ENCODE measurements around the gene MSMB. TPM values are rescaled to one million over a fixed set of nuclear protein-coding genes. Genes with fewer than 3 reads are reported as not detected.

Gene MSMB
- polyA plus RNA-seq, 1 of the 3 experiments (the other 2 are of a cell fraction), result not detected

- TF ChIP-seq PBX3 (IDR thresholded peaks at IDR 0.05) (no peak), SIN3A (IDR thresholded peaks at IDR 0.05; ENCODE audit: borderline replicate concordance, low read depth, low read length) (no peak)
These were observed 20.0 kb downstream of the MSMB start (continued) for GRCh38 chr10:46026106-46026505.

- peaks cover 26% of the 10 kb centered on the region for H4K20me1 ChIP-seq (ENCODE audit: insufficient read depth)
- CTCF ChIA-PET, result no interaction called here
These were observed 20.7 kb downstream of the MSMB start for GRCh38 chr10:46025406-46025805.

More at GRCh38 chr10:46025406-46025805, 20.7 kb downstream of the MSMB start:
- POLR2A ChIA-PET, result no interaction called here
- no peak overlapping the region; a peak in 1 of 4 replicates for H3K27ac ChIP-seq (ENCODE audit: low read depth in 2 of 2, low read length in 1 of 2)
- DNase-seq, result no peak
- no peak overlapping the region for H3K4me2 ChIP-seq
- H3K36me3 ChIP-seq (replicated peaks in 1 of 2; ENCODE audit: control insufficient read depth in 1 of 2, insufficient read depth in 2 of 2, low read length in 1 of 2), result peaks cover 0 to 5% of the 10 kb centered on the region in 2 experiments
- H3K9me3 ChIP-seq, result no peaks in the 10 kb centered on the region
- H3K4me3 ChIP-seq (ENCODE audit: low read depth in 2 of 2, low read length in 1 of 2), result no peak overlapping the region
- H3K9me2 ChIP-seq, result no peaks in the 10 kb centered on the region
- 94% methylated on average over 2 of the region's 2 CpGs for WGBS (ENCODE audit: low lambda C conversion rate)
- H3K79me2 ChIP-seq (ENCODE audit: insufficient read depth), result peaks cover 93% of the 10 kb centered on the region
- H3F3A ChIP-seq (replicated peaks; ENCODE audit: insufficient read depth), result peaks cover 22% of the 10 kb centered on the region
- H3K4me1 ChIP-seq (ENCODE audit: control insufficient read depth in 1 of 2, insufficient read depth in 2 of 2, low read depth in 1 of 2, low read length in 1 of 2), result peaks cover 0 to 18% of the 10 kb centered on the region in 2 experiments; a peak in 2 of 4 replicates
- no peak overlapping the region for H2AFZ ChIP-seq (ENCODE audit: low read depth)
- TF ChIP-seq TCF12 (IDR thresholded peaks at IDR 0.05) (no peak), RAD21 (IDR thresholded peaks at IDR 0.05; ENCODE audit: low read length) (no peak), ZBTB33 (IDR thresholded peaks at IDR 0.05; ENCODE audit: borderline replicate concordance, low read depth) (no peak), ELF1 (IDR thresholded peaks at IDR 0.05) (no peak), GABPA (IDR thresholded peaks at IDR 0.05; ENCODE audit: low read depth) (no peak), YY1 (IDR thresholded peaks at IDR 0.05; ENCODE audit: low read depth) (no peak), FOXM1 (IDR thresholded peaks at IDR 0.05; ENCODE audit: low read depth) (no peak), IRF3 (IDR thresholded peaks at IDR 0.05; ENCODE audit: low read depth, low read length) (no peak), REST (IDR thresholded peaks at IDR 0.05; ENCODE audit: low read depth, low read length) (no peak), MXI1 (IDR thresholded peaks at IDR 0.05; ENCODE audit: low read depth, low read length) (no peak), FOXJ3 (CRISPR knock-in tag; IDR thresholded peaks at IDR 0.05) (no peak), RFX5 (IDR thresholded peaks at IDR 0.05; ENCODE audit: low read length) (no peak), NRF1 (IDR thresholded peaks at IDR 0.05; ENCODE audit: low read depth, low read length) (no peak), PBX3 (IDR thresholded peaks at IDR 0.05) (no peak), USF1 (IDR thresholded peaks at IDR 0.05; ENCODE audit: borderline replicate concordance, low read depth) (no peak), MAX (IDR thresholded peaks at IDR 0.05; ENCODE audit: low read depth) (no peak), JUND (IDR thresholded peaks at IDR 0.05) (no peak), FOSL2 (IDR thresholded peaks at IDR 0.05; ENCODE audit: borderline replicate concordance, low read depth) (no peak)
- no peak overlapping the region for H3K9ac ChIP-seq
- H3K27me3 ChIP-seq (ENCODE audit: insufficient read depth), result no peaks in the 10 kb centered on the region
